CD4-positive, alpha-beta memory T cell (primary cell): ENCODE measurements around the gene SMURF2. TPM values are rescaled to one million over a fixed set of nuclear protein-coding genes. Genes with fewer than 3 reads are reported as not detected.
A peak's percentile ranks its signal among the peaks of the same experiment; 100 is the strongest.

Source experiments
- CTCF ChIA-PET: fragments of 350-600 bp; sonication (Branson Sonifier 250); formaldehyde crosslinking; loops from one replicate; lab custom pipeline; 2021; ENCODE audit warnings: inconsistent platforms; ENCODE audit not compliant: partially characterized antibody; lab: Charles Lee
- POLR2A ChIA-PET: fragments of 350-600 bp; sonication (Branson Sonifier 250); formaldehyde crosslinking; loops from one replicate; lab custom pipeline; 2021; ENCODE audit not compliant: partially characterized antibody; lab: Charles Lee
- DNase-seq, 5 donors: peaks; one replicate each; pipeline versions ENCODE4 v3.0.0 to v3.0.0-alpha.2; 2020 to 2022; ENCODE audit warnings: mixed read lengths in 1 of 5
- H3K27ac ChIP-seq: one replicate; pipeline ENCODE4 v1.7.0; 2013; ENCODE audit warnings: low read depth, low read length
- H3K27me3 ChIP-seq: 2 replicates; pipeline ENCODE4 v1.7.0; 2013; ENCODE audit warnings: mild to moderate bottlenecking, low read length, moderate library complexity; ENCODE audit not compliant: insufficient read depth
- H3K36me3 ChIP-seq: 2 replicates; pipeline ENCODE4 v1.7.0; 2013; ENCODE audit warnings: mild to moderate bottlenecking, low read length, moderate library complexity; ENCODE audit not compliant: insufficient read depth
- H3K4me1 ChIP-seq: 2 replicates; pipeline ENCODE4 v1.7.0; 2013; ENCODE audit warnings: mild to moderate bottlenecking, low read length, moderate library complexity; ENCODE audit not compliant: insufficient read depth
- H3K4me3 ChIP-seq, 2 donors: one replicate each; pipeline ENCODE4 v1.7.0; 2013; ENCODE audit warnings: low read length in 2 of 2, mild to moderate bottlenecking in 1 of 2
- H3K9me3 ChIP-seq, 2 donors: one replicate each; pipeline ENCODE4 v1.7.0; 2013; ENCODE audit warnings: low read length in 2 of 2, control low read depth in 1 of 2; ENCODE audit not compliant: control insufficient read depth in 1 of 2
- H3K27ac Mint-ChIP-seq, 7 donors: one replicate each; pipeline ENCODE4 v1.8.0; 2020 to 2021; ENCODE audit warnings: mixed read lengths in 7 of 7, mild to moderate bottlenecking in 6 of 7, inconsistent platforms in 3 of 7, moderate library complexity in 3 of 7
- H3K27me3 Mint-ChIP-seq, 2 donors: one replicate each; pipeline ENCODE4 v1.8.0; 2020 to 2021; ENCODE audit warnings: mixed read lengths in 2 of 2
- H3K36me3 Mint-ChIP-seq, 2 donors: one replicate each; pipeline ENCODE4 v1.8.0; 2020 to 2021; ENCODE audit warnings: mixed read lengths in 2 of 2, inconsistent platforms in 1 of 2, mild to moderate bottlenecking in 1 of 2
- H3K4me1 Mint-ChIP-seq, 4 donors: one replicate each; pipeline ENCODE4 v1.8.0; 2020 to 2021; ENCODE audit warnings: mixed read lengths in 4 of 4, mild to moderate bottlenecking in 1 of 4
- H3K4me3 Mint-ChIP-seq, 8 donors: one replicate each; pipeline ENCODE4 v1.8.0; 2020 to 2021; ENCODE audit warnings: mixed read lengths in 8 of 8, mild to moderate bottlenecking in 7 of 8, moderate library complexity in 6 of 8, inconsistent platforms in 3 of 8
- H3K9me3 Mint-ChIP-seq, 8 donors: one replicate each; pipeline ENCODE4 v1.8.0; 2020 to 2021; ENCODE audit warnings: mixed read lengths in 8 of 8, mild to moderate bottlenecking in 5 of 8, inconsistent platforms in 3 of 8, moderate library complexity in 1 of 8
- intact Hi-C: fragments of 100-400 bp; cut with micrococcal nuclease; formaldehyde crosslinking; loops from one replicate; pipeline ENCODE4 v1.15.1; 2023
- polyA plus RNA-seq, 2 donors: library from polyadenylated mRNA; unstranded; fragments of 300-500 nt; fragmentation: Illumina TruSeq; gene quantifications; one replicate each; pipeline ENCODE4 v1.2.3, GENCODE V29; 2021
- total RNA-seq, 2 experiments: library from RNA; stranded (reverse); gene quantifications; one replicate each; pipeline ENCODE4 v1.2.3, GENCODE V29; 2021

Gene SMURF2
- total and polyA plus RNA-seq, 4 experiments from 2014 or later: 4.9 to 35.0 (median 20.3) TPM

DNA sequence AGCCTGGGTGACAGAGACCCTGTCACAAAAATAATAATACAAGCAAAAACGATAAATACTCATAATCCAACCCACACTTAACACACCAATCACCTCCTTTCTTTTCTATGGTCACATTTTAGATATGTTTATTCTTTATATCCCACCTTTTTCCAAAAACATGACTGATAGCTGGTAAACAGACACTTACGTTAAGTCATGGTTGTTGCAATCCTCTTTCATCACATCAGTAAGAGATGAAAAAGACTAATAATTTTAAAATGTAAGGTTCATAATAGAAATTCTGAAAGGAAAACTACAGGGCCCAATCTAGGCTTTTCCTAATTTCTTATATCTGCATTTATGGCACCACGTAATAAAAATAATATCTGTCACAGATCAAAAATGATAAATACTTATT is 10.2 kb downstream of the SMURF2 start:
- Mint-ChIP-seq H3K9me3 (no peaks in the 10 kb centered on the region), H3K4me3 (peak overlapping the region in 1 of 8 donors; percentile 35), H3K27ac (peak overlapping the region in 1 of 7 donors; percentile 29), H3K4me1 (peaks cover 19 to 46% (median 33%) of the 10 kb centered on the region in 4 donors), H3K27me3 (no peaks in the 10 kb centered on the region), H3K36me3 (peaks cover 10 to 11% of the 10 kb centered on the region in 2 donors)
- Histone ChIP-seq H3K4me1 (peaks cover 20% of the 10 kb centered on the region), H3K36me3 (peaks cover 5% of the 10 kb centered on the region), H3K9me3 (no peaks in the 10 kb centered on the region), H3K4me3 (no peak overlapping the region), H3K27ac (no peak overlapping the region), H3K27me3 (no peaks in the 10 kb centered on the region)
- intact Hi-C loops: no loop called here
- no peak for DNase-seq
- ChIA-PET CTCF (interaction anchor here (1.7 to 4.7 kb wide), 3 partner anchors 11 to 231 kb away, joined by 5 to 52 read pairs (median 5); no protein-coding TSS in a partner anchor), POLR2A (interaction anchor here (1.5 kb wide), 2 partner anchors 9 to 145 kb away, joined by 4 to 5 read pairs; partner anchors contain the start of gene CEP95)

GRCh38 chr17:64648234-64648633 is 13.9 kb downstream of the SMURF2 start:
- no peak overlapping the region for H3K4me3 ChIP-seq
- Mint-ChIP-seq H3K4me3 (no peak overlapping the region), H3K27me3 (no peaks in the 10 kb centered on the region), H3K27ac (peak overlapping the region in 1 of 7 donors; percentile 77), H3K9me3 (no peaks in the 10 kb centered on the region), H3K36me3 (peaks cover 11 to 17% of the 10 kb centered on the region in 2 donors), H3K4me1 (peaks cover 12 to 38% (median 27%) of the 10 kb centered on the region in 4 donors)
- intact Hi-C loops: loop anchor here (2.0 to 10.0 kb wide), 4 partner anchors 47 to 326 kb away; no protein-coding TSS in a partner anchor
- H3K27me3 ChIP-seq: no peaks in the 10 kb centered on the region
- H3K27ac ChIP-seq: no peak overlapping the region
- H3K9me3 ChIP-seq: no peaks in the 10 kb centered on the region
- CTCF ChIA-PET: interaction anchor here (0.9 to 4.7 kb wide), 3 partner anchors 10 to 228 kb away, joined by 3 to 52 read pairs (median 5); no protein-coding TSS in a partner anchor
- POLR2A ChIA-PET: interaction anchor here (1.3 kb wide), 1 partner anchor 14 kb away, joined by 3 read pairs; no protein-coding TSS in a partner anchor
- no peak for DNase-seq
- H3K4me1 ChIP-seq: peaks cover 12% of the 10 kb centered on the region
- peaks cover 11% of the 10 kb centered on the region for H3K36me3 ChIP-seq

- no peak overlapping the region for H3K4me3 Mint-ChIP-seq
- Histone ChIP-seq H3K27ac (no peak overlapping the region), H3K4me1 (peaks cover 12% of the 10 kb centered on the region), H3K27me3 (no peaks in the 10 kb centered on the region), H3K9me3 (no peaks in the 10 kb centered on the region), H3K36me3 (peaks cover 11% of the 10 kb centered on the region), H3K4me3 (no peak overlapping the region)
- CTCF ChIA-PET: interaction anchor here (0.9 to 4.7 kb wide), 4 partner anchors 10 to 227 kb away, joined by 3 to 52 read pairs (median 4); no protein-coding TSS in a partner anchor
- H3K36me3 Mint-ChIP-seq: peaks cover 11 to 17% of the 10 kb centered on the region in 2 donors
- no peak overlapping the region for H3K27ac Mint-ChIP-seq
- no peak for DNase-seq
- POLR2A ChIA-PET: no interaction called here
- no peaks in the 10 kb centered on the region for H3K9me3 Mint-ChIP-seq
- H3K27me3 Mint-ChIP-seq: no peaks in the 10 kb centered on the region
- intact Hi-C loops: loop anchor here (2.0 to 10.0 kb wide), 4 partner anchors 47 to 326 kb away; no protein-coding TSS in a partner anchor
- peaks cover 12 to 34% (median 25%) of the 10 kb centered on the region in 4 donors for H3K4me1 Mint-ChIP-seq
These were observed 14.3 kb downstream of the SMURF2 start for GRCh38 chr17:64647817-64648216.

DNA sequence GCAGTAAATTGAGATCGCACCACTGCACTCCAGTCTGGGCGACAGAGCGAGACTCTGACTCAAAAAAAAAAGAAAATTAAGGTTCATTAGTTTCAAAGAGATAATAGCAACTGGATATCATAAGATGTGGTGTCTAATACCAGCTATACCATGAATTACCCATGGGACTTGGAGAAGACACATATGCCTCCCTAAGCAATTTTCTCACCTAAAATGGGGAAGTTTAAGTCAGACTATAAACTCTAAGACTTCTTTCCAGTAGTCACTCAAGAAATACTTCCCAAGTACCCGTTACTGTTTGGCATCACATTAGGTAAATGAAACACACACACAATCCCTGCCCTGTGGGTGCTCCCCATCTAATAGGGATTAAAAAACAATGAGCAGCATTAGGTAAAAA is 22.6 kb downstream of the SMURF2 start:
- Histone ChIP-seq H3K27me3 (no peaks in the 10 kb centered on the region), H3K9me3 (no peaks in the 10 kb centered on the region), H3K4me1 (peaks cover 25% of the 10 kb centered on the region), H3K4me3 (no peak overlapping the region), H3K36me3 (no peaks in the 10 kb centered on the region), H3K27ac (no peak overlapping the region)
- DNase-seq: no peak
- Mint-ChIP-seq H3K27me3 (no peaks in the 10 kb centered on the region), H3K4me3 (no peak overlapping the region), H3K27ac (no peak overlapping the region), H3K36me3 (peaks cover 10 to 16% of the 10 kb centered on the region in 2 donors), H3K9me3 (no peaks in the 10 kb centered on the region), H3K4me1 (peaks cover 23 to 46% (median 32%) of the 10 kb centered on the region in 4 donors)
- intact Hi-C loops: no loop called here
- ChIA-PET POLR2A (no interaction called here), CTCF (no interaction called here)

GRCh38 chr17:64638552-64639203 is 23.4 kb downstream of the SMURF2 start:
- intact Hi-C loops: no loop called here
- H3K4me1 ChIP-seq: peaks cover 33% of the 10 kb centered on the region
- H3K4me3 ChIP-seq: no peak overlapping the region
- no peak for DNase-seq
- no peak overlapping the region for H3K27ac ChIP-seq
- peaks cover 28 to 52% (median 38%) of the 10 kb centered on the region in 4 donors for H3K4me1 Mint-ChIP-seq
- no peaks in the 10 kb centered on the region for H3K9me3 ChIP-seq
- H3K27me3 ChIP-seq: no peaks in the 10 kb centered on the region
- POLR2A ChIA-PET: no interaction called here
- H3K27ac Mint-ChIP-seq: peak overlapping the region in 1 of 7 donors; percentile 3
- H3K9me3 Mint-ChIP-seq: no peaks in the 10 kb centered on the region
- no peak overlapping the region for H3K4me3 Mint-ChIP-seq
- no peaks in the 10 kb centered on the region for H3K36me3 ChIP-seq
- H3K27me3 Mint-ChIP-seq: no peaks in the 10 kb centered on the region
- CTCF ChIA-PET: interaction anchor here (0.6 to 0.7 kb wide), 2 partner anchors 9 to 12 kb away, joined by 3 read pairs; no protein-coding TSS in a partner anchor
- H3K36me3 Mint-ChIP-seq: peaks cover 10 to 16% of the 10 kb centered on the region in 2 donors

DNA sequence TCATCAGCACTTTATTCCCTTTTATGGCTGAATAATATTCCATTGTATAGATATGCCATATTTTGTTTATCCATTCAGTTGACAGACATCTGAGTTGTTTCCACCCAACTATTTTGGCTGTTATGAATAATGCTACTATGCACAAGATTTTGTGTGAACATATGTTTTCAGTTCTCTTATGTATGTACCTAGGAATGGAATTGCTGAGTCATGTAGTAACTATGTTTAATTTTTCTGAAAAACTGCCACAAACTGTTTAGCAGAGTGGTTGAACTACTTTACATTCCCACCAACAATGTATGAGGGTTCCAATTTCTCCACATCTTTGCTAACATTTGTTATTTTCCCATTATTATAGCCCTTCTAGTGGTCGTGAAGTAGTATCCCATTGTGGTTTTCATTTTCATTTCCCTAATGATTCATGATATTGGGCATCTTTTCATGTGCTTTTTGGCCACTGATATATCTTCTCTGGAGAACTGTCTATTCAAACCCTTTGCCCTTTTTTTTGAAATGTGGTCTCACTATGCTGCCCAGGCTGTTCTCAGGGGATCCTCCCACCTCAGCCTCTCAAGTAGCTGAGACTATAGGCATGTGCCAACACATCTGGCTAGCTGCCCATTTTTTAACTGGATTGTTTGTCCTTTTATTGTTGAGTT is 26.3 kb downstream of the SMURF2 start:
- Mint-ChIP-seq H3K27me3 (no peaks in the 10 kb centered on the region), H3K4me1 (peaks cover 35 to 60% (median 45%) of the 10 kb centered on the region in 4 donors), H3K36me3 (peaks cover 4 to 7% of the 10 kb centered on the region in 2 donors), H3K9me3 (no peaks in the 10 kb centered on the region), H3K27ac (peak overlapping the region in 1 of 7 donors; percentile 13), H3K4me3 (peak overlapping the region in 1 of 8 donors; percentile 52)
- CTCF ChIA-PET: interaction anchor here (1.0 to 1.6 kb wide), 3 partner anchors 11 to 132 kb away, joined by 3 to 4 read pairs (median 4); no protein-coding TSS in a partner anchor
- Histone ChIP-seq H3K4me1 (peaks cover 44% of the 10 kb centered on the region), H3K27ac (no peak overlapping the region), H3K4me3 (no peak overlapping the region), H3K36me3 (no peaks in the 10 kb centered on the region), H3K27me3 (no peaks in the 10 kb centered on the region), H3K9me3 (no peaks in the 10 kb centered on the region)
- POLR2A ChIA-PET: no interaction called here
- intact Hi-C loops: no loop called here
- no peak for DNase-seq
